Calu3 (cell line): ENCODE measurements around the gene ADAD2. TPM values are rescaled to one million over a fixed set of nuclear protein-coding genes. Genes with fewer than 3 reads are reported as not detected.

Source experiments
- BruUV-seq: library from RNA; stranded (reverse); fragments of 400-500 nt; replicated peaks from 2 replicates; lab custom pipeline; 2021; lab: Mats Ljungman, UMichigan
- CTCF ChIA-PET: fragments of 300-600 bp; sonication (Branson Sonifier 250); formaldehyde crosslinking; loops from one replicate; lab custom pipeline; 2022; ENCODE audit warnings: antibody characterized with exemption; lab: Charles Lee
- DNase-seq: peaks from one replicate; pipeline ENCODE4 v3.0.0; 2022
- H3K27ac Mint-ChIP-seq: one replicate; pipeline ENCODE4 v1.8.0; 2022; ENCODE audit warnings: mixed read lengths; ENCODE audit not compliant: unreplicated experiment
- H3K27me3 Mint-ChIP-seq: one replicate; pipeline ENCODE4 v1.8.0; 2022; ENCODE audit warnings: mixed read lengths; ENCODE audit not compliant: unreplicated experiment
- H3K36me3 Mint-ChIP-seq: one replicate; pipeline ENCODE4 v1.8.0; 2022; ENCODE audit warnings: mild to moderate bottlenecking, moderate library complexity, mixed read lengths; ENCODE audit not compliant: insufficient read depth, unreplicated experiment
- H3K4me1 Mint-ChIP-seq: one replicate; pipeline ENCODE4 v1.8.0; 2022; ENCODE audit warnings: mild to moderate bottlenecking, low read depth, mixed read lengths; ENCODE audit not compliant: unreplicated experiment
- H3K4me3 Mint-ChIP-seq: one replicate; pipeline ENCODE4 v1.8.0; 2022; ENCODE audit warnings: mild to moderate bottlenecking, low read depth, moderate library complexity, mixed read lengths; ENCODE audit not compliant: unreplicated experiment
- H3K9me3 Mint-ChIP-seq: one replicate; pipeline ENCODE4 v1.8.0; 2022; ENCODE audit warnings: low read depth, mixed read lengths; ENCODE audit not compliant: unreplicated experiment
- intact Hi-C: fragments of 100-400 bp; cut with micrococcal nuclease; formaldehyde crosslinking; loops from one replicate; pipeline ENCODE4 v1.10.0; 2022; ENCODE audit not compliant: unreplicated experiment
- total RNA-seq: library from RNA; stranded (reverse); gene quantifications from 2 replicates; pipeline ENCODE4 v1.2.3, GENCODE V29; 2022
- TF ChIP-seq, protein P1 (sequence below): fragments of 200-600 bp; IDR thresholded peaks from one replicate; pipeline ENCODE4 v1.8.0; 2022; ENCODE audit warnings: antibody characterized with exemption; ENCODE audit not compliant: unreplicated experiment

Gene ADAD2
- total RNA-seq, 1 experiment from 2014 or later = not detected

DNA sequence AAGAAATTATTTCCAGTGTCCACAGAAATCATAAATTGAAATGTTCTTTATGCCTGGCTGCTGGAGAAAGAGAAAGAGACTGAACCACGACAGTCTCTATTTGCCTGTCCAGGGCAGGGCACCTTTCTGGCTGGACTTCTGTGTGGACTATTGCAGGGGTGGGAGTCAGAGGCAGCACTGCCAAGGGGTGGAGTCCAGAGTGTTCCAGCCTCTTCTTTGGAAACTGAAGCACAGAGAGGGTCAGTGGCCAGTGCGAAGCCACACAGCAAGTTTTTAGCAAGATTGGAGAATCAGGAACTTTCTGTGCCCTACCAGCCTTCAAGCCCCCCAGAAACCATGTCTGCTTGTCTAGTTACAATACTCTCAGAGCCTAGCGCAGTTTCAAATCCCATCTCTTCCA, 33.6 kb downstream of the ADAD2 start:
- peaks cover 28% of the 10 kb centered on the region for H3K27me3 Mint-ChIP-seq
- TF ChIP-seq, protein P1, sequence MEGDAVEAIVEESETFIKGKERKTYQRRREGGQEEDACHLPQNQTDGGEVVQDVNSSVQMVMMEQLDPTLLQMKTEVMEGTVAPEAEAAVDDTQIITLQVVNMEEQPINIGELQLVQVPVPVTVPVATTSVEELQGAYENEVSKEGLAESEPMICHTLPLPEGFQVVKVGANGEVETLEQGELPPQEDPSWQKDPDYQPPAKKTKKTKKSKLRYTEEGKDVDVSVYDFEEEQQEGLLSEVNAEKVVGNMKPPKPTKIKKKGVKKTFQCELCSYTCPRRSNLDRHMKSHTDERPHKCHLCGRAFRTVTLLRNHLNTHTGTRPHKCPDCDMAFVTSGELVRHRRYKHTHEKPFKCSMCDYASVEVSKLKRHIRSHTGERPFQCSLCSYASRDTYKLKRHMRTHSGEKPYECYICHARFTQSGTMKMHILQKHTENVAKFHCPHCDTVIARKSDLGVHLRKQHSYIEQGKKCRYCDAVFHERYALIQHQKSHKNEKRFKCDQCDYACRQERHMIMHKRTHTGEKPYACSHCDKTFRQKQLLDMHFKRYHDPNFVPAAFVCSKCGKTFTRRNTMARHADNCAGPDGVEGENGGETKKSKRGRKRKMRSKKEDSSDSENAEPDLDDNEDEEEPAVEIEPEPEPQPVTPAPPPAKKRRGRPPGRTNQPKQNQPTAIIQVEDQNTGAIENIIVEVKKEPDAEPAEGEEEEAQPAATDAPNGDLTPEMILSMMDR = no peak
- intact Hi-C loops = no loop called here
- DNase-seq = no peak
- H3K9me3 Mint-ChIP-seq = no peaks in the 10 kb centered on the region
- CTCF ChIA-PET = no interaction called here
- no peaks in the 10 kb centered on the region for H3K36me3 Mint-ChIP-seq
- H3K4me1 Mint-ChIP-seq = peaks cover 9% of the 10 kb centered on the region
- BruUV-seq = no TSS peak
- H3K27ac Mint-ChIP-seq = no peak overlapping the region
- H3K4me3 Mint-ChIP-seq = no peak overlapping the region

DNA sequence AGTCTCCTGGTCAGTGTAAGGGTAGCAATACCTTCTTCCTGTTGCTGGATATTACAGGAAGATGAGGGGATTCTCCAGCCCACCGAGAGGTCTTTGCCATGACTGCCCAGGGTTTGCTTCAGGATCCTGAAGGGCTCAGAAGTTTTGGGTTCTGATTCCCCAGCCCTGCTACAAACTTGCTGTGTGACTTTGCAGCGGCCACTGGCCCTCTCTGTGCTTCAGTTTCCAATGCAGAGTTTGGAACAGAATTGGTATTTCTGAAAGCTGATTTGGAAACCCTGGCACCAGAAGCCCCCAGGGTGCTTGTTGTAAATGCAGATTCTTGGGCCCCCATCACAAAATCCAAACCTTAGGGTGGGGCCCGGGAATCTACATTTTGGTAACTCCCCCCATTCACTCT, 34.2 kb downstream of the ADAD2 start:
- TF ChIP-seq, protein P1 = no peak
- intact Hi-C loops = no loop called here
- peaks cover 27% of the 10 kb centered on the region for H3K27me3 Mint-ChIP-seq
- no peak overlapping the region for H3K27ac Mint-ChIP-seq
- H3K4me3 Mint-ChIP-seq = no peak overlapping the region
- BruUV-seq = no TSS peak
- no peaks in the 10 kb centered on the region for H3K9me3 Mint-ChIP-seq
- DNase-seq = no peak
- H3K4me1 Mint-ChIP-seq = peaks cover 9% of the 10 kb centered on the region
- CTCF ChIA-PET = no interaction called here
- no peaks in the 10 kb centered on the region for H3K36me3 Mint-ChIP-seq

DNA sequence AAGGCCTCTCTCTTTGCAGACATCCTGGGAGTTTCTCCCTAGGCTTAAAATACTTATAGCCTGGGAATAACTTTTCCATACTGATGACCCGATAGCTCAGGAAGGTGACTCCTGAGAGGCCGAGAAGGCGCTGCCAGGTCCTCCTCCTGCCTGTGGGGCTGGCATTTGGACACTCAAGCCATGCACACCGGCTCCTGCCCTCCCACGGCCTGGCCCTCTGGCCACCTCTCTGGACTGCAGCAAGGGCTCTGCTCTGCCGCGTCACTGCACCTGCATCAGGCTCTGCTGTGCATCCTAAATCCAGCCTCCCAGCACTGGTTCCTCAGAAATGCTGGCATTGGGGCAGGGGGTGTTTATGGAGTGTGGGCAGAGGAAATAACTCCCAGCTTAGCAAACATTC, 34.6 kb downstream of the ADAD2 start:
- DNase-seq = no peak
- Mint-ChIP-seq H3K4me3 (no peak overlapping the region), H3K27me3 (peaks cover 25% of the 10 kb centered on the region), H3K9me3 (no peaks in the 10 kb centered on the region), H3K27ac (no peak overlapping the region), H3K36me3 (no peaks in the 10 kb centered on the region), H3K4me1 (peaks cover 9% of the 10 kb centered on the region)
- intact Hi-C loops = no loop called here
- CTCF ChIA-PET = no interaction called here
- TF ChIP-seq, protein P1 = no peak
- no TSS peak for BruUV-seq

DNA sequence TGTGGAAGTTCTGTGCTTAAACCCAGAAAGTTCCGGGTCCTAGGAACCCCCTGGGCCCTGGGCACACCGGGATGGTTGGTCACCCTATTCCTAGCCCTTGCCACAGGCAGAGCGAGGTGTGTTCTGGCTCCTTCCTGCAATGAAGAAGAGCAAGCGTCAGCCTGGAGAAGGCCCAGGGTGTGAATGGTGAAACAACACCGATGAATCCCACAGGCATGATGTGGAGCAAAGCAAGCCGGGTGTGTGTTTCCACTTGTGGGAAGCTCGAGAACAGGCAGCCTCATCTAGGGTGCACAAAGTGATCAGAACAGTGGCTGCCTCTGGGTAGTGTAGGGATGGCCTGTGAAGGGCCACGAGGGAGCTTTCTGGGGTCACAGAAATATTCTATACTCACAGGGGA, 35.1 kb downstream of the ADAD2 start:
- Mint-ChIP-seq H3K36me3 (no peaks in the 10 kb centered on the region), H3K27ac (no peak overlapping the region), H3K4me3 (no peak overlapping the region), H3K9me3 (no peaks in the 10 kb centered on the region), H3K4me1 (peaks cover 9% of the 10 kb centered on the region), H3K27me3 (peaks cover 25% of the 10 kb centered on the region)
- TF ChIP-seq, protein P1 = no peak
- intact Hi-C loops = no loop called here
- CTCF ChIA-PET = no interaction called here
- DNase-seq = no peak
- no TSS peak for BruUV-seq
